HL-60 (cell line): Measurements from ENCODE around the gene ZBTB12.

Experiments used
- CTCF ChIP-seq: IDR thresholded peaks from one replicate; pipeline ENCODE4 v1.5.1; 2011; ENCODE audit warnings: low read length, control low read depth, inconsistent platforms; ENCODE audit not compliant: insufficient read depth
- GABPA ChIP-seq: IDR thresholded peaks from 2 replicates; pipeline ENCODE4 v1.6.1; 2012; ENCODE audit warnings: low read depth
- POLR2AphosphoS5 ChIP-seq: IDR thresholded peaks from 2 replicates; pipeline ENCODE4 v1.6.1; 2012; ENCODE audit warnings: low read depth

DNA sequence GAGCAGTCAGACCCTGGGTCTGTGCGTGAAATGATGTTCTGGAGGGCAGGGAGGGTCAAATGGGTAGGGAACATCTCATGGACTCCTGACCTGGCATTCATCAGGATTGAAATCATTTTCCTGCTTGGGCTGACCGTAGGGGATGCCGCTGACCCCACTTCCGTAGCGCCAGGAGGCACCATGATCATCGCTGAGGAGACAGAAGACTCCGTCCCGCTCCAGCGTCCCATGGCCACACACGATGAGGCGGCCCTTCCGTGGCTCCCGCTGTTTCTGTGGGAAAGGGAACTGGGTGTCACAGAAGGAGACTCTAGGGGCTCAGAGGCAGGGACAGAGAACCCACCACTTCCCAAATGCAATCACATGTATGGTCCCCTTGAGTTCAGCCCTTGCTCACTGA lies 41.5 kb downstream of the ZBTB12 start:
- TF ChIP-seq CTCF (no peak), POLR2AphosphoS5 (no peak), GABPA (no peak)
